Mesodermal cell (in vitro differentiated cells): ENCODE data around the gene GRM8.

Experiments
- H3K27ac ChIP-seq: 2 replicates; pipeline ENCODE4 v1.7.0; 2013; ENCODE audit warnings: mild to moderate bottlenecking, low read depth, low read length, moderate library complexity; ENCODE audit not compliant: severe bottlenecking
- H3K36me3 ChIP-seq: 2 replicates; pipeline ENCODE4 v1.7.1; 2013; ENCODE audit warnings: mild to moderate bottlenecking, low read length, moderate library complexity; ENCODE audit not compliant: control insufficient read depth, insufficient read depth
- H3K4me1 ChIP-seq: one replicate; pipeline ENCODE4 v1.7.1; 2013; ENCODE audit warnings: mild to moderate bottlenecking, low read length; ENCODE audit not compliant: insufficient read depth, control insufficient read depth, poor library complexity, severe bottlenecking
- H3K4me3 ChIP-seq: 2 replicates; pipeline ENCODE4 v1.7.0; 2013; ENCODE audit warnings: low read length, control low read depth, mild to moderate bottlenecking; ENCODE audit not compliant: insufficient read depth, poor library complexity, severe bottlenecking; ENCODE audit errors: extremely low read depth
- H3K9me3 ChIP-seq: 2 replicates; pipeline ENCODE4 v1.7.1; 2013; ENCODE audit warnings: mild to moderate bottlenecking, low read length, moderate library complexity; ENCODE audit not compliant: control insufficient read depth
- WGBS, 2 experiments: methylation state at CpG; one replicate each; pipeline ENCODE4 v1.1.5; 2013; ENCODE audit warnings: missing lambda C conversion rate in 2 of 2; ENCODE audit not compliant: insufficient coverage in 2 of 2; 5-methylcytosine and 5-hydroxymethylcytosine counted together

GRM8 gene

GRCh38 chr7:126557271-126557670 lies 695.5 kb downstream of the GRM8 start:
- H3K27ac ChIP-seq, result no peak overlapping the region
- H3K4me1 ChIP-seq, result no peaks in the 10 kb centered on the region
- no peak overlapping the region for H3K4me3 ChIP-seq
- WGBS, 2 experiments, result 100% methylated on average over 2 of the region's 4 CpGs
- H3K36me3 ChIP-seq, result no peaks in the 10 kb centered on the region
- no peaks in the 10 kb centered on the region for H3K9me3 ChIP-seq

GRCh38 chr7:126541406-126541805 lies 711.3 kb downstream of the GRM8 start:
- 83 to 98% methylated on average over 4 of the region's 5 CpGs for WGBS, 2 experiments
- H3K4me3 ChIP-seq, result no peak overlapping the region

GRCh38 chr7:126535176-126535575 lies 717.6 kb downstream of the GRM8 start:
- no peak overlapping the region for H3K4me3 ChIP-seq
- H3K36me3 ChIP-seq, result no peaks in the 10 kb centered on the region
- WGBS, 2 experiments, result 94 to 98% methylated on average over 3 to 5 of the region's 5 CpGs
- H3K9me3 ChIP-seq, result no peaks in the 10 kb centered on the region
- H3K27ac ChIP-seq, result no peak overlapping the region
- H3K4me1 ChIP-seq, result no peaks in the 10 kb centered on the region

More at GRCh38 chr7:126541406-126541805, 711.3 kb downstream of the GRM8 start:
- no peak overlapping the region for H3K27ac ChIP-seq
- no peaks in the 10 kb centered on the region for H3K4me1 ChIP-seq
- no peaks in the 10 kb centered on the region for H3K36me3 ChIP-seq
- H3K9me3 ChIP-seq, result no peaks in the 10 kb centered on the region

- no peak overlapping the region for H3K4me3 ChIP-seq
- no peaks in the 10 kb centered on the region for H3K9me3 ChIP-seq
- WGBS, 2 experiments, result 93% methylated on average over 3 of the region's 7 CpGs; no CpG with 5 or more reads in 1 of the 2 experiments
- H3K4me1 ChIP-seq, result no peaks in the 10 kb centered on the region
- no peaks in the 10 kb centered on the region for H3K36me3 ChIP-seq
- no peak overlapping the region for H3K27ac ChIP-seq
Measured at GRCh38 chr7:126533715-126534114, 719.0 kb downstream of the GRM8 start.

- Histone ChIP-seq H3K36me3 (no peaks in the 10 kb centered on the region), H3K9me3 (no peaks in the 10 kb centered on the region), H3K4me1 (no peaks in the 10 kb centered on the region), H3K4me3 (no peak overlapping the region), H3K27ac (no peak overlapping the region)
Measured at GRCh38 chr7:126529833-126530232, 722.9 kb downstream of the GRM8 start.

- H3K4me3 ChIP-seq, result no peak overlapping the region
- no peaks in the 10 kb centered on the region for H3K4me1 ChIP-seq
- no peak overlapping the region for H3K27ac ChIP-seq
- H3K9me3 ChIP-seq, result no peaks in the 10 kb centered on the region
- WGBS, 2 experiments, result no CpG with 5 or more reads among the region's 3 CpGs
- no peaks in the 10 kb centered on the region for H3K36me3 ChIP-seq
Measured at GRCh38 chr7:126529254-126529653, 723.5 kb downstream of the GRM8 start.

GRCh38 chr7:126525906-126526305 lies 726.8 kb downstream of the GRM8 start:
- Histone ChIP-seq H3K27ac (no peak overlapping the region), H3K4me1 (no peaks in the 10 kb centered on the region), H3K9me3 (no peaks in the 10 kb centered on the region), H3K36me3 (no peaks in the 10 kb centered on the region), H3K4me3 (no peak overlapping the region)
- no CpG with 5 or more reads among the region's 2 CpGs for WGBS, 2 experiments

GRCh38 chr7:126524967-126525366 lies 727.8 kb downstream of the GRM8 start:
- no peak overlapping the region for H3K27ac ChIP-seq
- H3K36me3 ChIP-seq, result no peaks in the 10 kb centered on the region
- H3K4me3 ChIP-seq, result no peak overlapping the region
- no peaks in the 10 kb centered on the region for H3K9me3 ChIP-seq
- H3K4me1 ChIP-seq, result no peaks in the 10 kb centered on the region
- WGBS, 2 experiments, result no CpG with 5 or more reads among the region's 1 CpG

GRCh38 chr7:126511046-126511445 lies 741.7 kb downstream of the GRM8 start:
- Histone ChIP-seq H3K27ac (no peak overlapping the region), H3K4me3 (no peak overlapping the region), H3K4me1 (no peaks in the 10 kb centered on the region), H3K36me3 (no peaks in the 10 kb centered on the region), H3K9me3 (no peaks in the 10 kb centered on the region)
- no CpG with 5 or more reads among the region's 2 CpGs for WGBS, 2 experiments

GRCh38 chr7:126501617-126502016 lies 751.1 kb downstream of the GRM8 start:
- Histone ChIP-seq H3K36me3 (no peaks in the 10 kb centered on the region), H3K9me3 (no peaks in the 10 kb centered on the region), H3K27ac (no peak overlapping the region), H3K4me1 (no peaks in the 10 kb centered on the region), H3K4me3 (no peak overlapping the region)
- WGBS, 2 experiments, result 90 to 91% methylated on average over 1 to 2 of the region's 2 CpGs

- Histone ChIP-seq H3K36me3 (no peaks in the 10 kb centered on the region), H3K4me1 (no peaks in the 10 kb centered on the region), H3K4me3 (no peak overlapping the region), H3K9me3 (no peaks in the 10 kb centered on the region), H3K27ac (no peak overlapping the region)
- 62 to 79% methylated on average over 2 to 3 of the region's 5 CpGs for WGBS, 2 experiments
Measured at GRCh38 chr7:126499481-126499880, 753.3 kb downstream of the GRM8 start.

GRCh38 chr7:126495733-126496132 lies 757.0 kb downstream of the GRM8 start:
- Histone ChIP-seq H3K4me3 (no peak overlapping the region), H3K9me3 (no peaks in the 10 kb centered on the region), H3K27ac (no peak overlapping the region), H3K4me1 (no peaks in the 10 kb centered on the region), H3K36me3 (no peaks in the 10 kb centered on the region)
- WGBS, 2 experiments, result 92 to 100% methylated on average over 1 to 2 of the region's 2 CpGs
